NCI-H1694 treated with DMSO at 0.1 percent for 48 hours (cell line): Measurements from ENCODE around the gene FBL.

Experiments used
- DNase-seq: peaks from one replicate; lab custom pipeline; 2025; lab: John Stamatoyannopoulos, UW

Gene FBL

DNA sequence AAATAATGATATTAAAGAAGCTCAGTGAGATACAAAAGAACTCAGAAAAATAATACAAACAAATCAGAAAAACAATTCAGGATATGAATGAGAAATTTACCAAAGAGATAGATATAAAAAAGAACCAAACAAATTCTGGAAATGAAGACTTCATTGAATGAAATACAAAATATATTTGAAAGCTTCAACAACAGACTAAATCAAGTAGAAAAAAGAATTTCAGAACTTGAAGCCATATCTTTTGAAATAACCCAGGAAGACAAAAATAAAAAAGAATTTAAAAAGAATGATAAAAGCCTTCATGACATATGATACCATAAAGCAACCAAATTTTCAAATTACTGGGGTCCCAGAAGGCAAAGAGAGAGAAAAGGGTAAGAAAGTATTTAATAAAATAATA is 57.9 kb downstream of the FBL start:
- no peak for DNase-seq
